Fibroblast of lung (primary cell): Measurements from ENCODE around the gene RPA3.

Source experiments
- EZH2 ChIP-seq: IDR thresholded peaks from 2 replicates; pipeline ENCODE4 v1.5.1; 2012; ENCODE audit warnings: low read length, control low read depth, mild to moderate bottlenecking; ENCODE audit errors: missing control alignments
- TF ChIP-seq, protein P1 (sequence below), 2 donors: IDR thresholded peaks in 1 of 2; conservative IDR thresholded peaks in 1 of 2; 1 replicate in 1 of 2; 2 replicates in 1 of 2; pipeline ENCODE4 v1.5.1; 2011 to 2012; ENCODE audit warnings: low read length in 2 of 2, control low read depth in 1 of 2, inconsistent platforms in 1 of 2, low read depth in 1 of 2, mild to moderate bottlenecking in 1 of 2

DNA sequence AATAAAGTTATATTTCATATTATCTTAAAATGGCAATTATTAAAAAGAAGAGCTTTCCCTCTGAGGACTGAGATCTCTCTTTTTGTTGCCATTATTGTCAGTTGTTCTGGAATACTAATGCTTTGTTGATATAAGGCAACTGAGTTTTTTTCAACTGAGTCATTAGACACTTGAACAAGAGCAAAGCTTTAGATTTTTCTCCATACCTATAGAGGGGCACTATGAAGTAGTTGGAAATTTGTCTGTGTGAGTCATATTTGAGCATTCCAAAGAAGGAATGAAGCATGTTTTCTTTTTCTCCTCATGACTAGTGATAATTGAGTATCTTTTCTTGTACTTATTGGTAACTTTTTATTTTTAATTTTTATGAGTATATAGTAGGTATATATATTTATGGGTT lies 24.5 kb downstream of the RPA3 start:
- TF ChIP-seq, protein P1, sequence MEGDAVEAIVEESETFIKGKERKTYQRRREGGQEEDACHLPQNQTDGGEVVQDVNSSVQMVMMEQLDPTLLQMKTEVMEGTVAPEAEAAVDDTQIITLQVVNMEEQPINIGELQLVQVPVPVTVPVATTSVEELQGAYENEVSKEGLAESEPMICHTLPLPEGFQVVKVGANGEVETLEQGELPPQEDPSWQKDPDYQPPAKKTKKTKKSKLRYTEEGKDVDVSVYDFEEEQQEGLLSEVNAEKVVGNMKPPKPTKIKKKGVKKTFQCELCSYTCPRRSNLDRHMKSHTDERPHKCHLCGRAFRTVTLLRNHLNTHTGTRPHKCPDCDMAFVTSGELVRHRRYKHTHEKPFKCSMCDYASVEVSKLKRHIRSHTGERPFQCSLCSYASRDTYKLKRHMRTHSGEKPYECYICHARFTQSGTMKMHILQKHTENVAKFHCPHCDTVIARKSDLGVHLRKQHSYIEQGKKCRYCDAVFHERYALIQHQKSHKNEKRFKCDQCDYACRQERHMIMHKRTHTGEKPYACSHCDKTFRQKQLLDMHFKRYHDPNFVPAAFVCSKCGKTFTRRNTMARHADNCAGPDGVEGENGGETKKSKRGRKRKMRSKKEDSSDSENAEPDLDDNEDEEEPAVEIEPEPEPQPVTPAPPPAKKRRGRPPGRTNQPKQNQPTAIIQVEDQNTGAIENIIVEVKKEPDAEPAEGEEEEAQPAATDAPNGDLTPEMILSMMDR (conservative IDR thresholded peaks at IDR 0.05 in 1 of 2, IDR thresholded peaks at IDR 0.05 in 1 of 2; ENCODE audit: low read depth in 1 of 2, low read length in 2 of 2): no peak
- no peak for TF ChIP-seq EZH2
